Activated CD8-positive, alpha-beta T cell treated with anti-CD3 and anti-CD28 coated beads for 36 hours (primary cell): ENCODE data around the gene KCNMB1. TPM values are rescaled to one million over a fixed set of nuclear protein-coding genes. Genes with fewer than 3 reads are reported as not detected.

Source experiments
- ATAC-seq: fragments of 200-7000 bp; cut with Tn5 transposase; one replicate; pipeline ENCODE4 v1.10.0; 2021; ENCODE audit warnings: mild to moderate bottlenecking, moderate library complexity
- CTCF ChIA-PET: fragments of 350-600 bp; sonication (Branson Sonifier 250); formaldehyde crosslinking; loops from one replicate; lab custom pipeline; 2021; ENCODE audit warnings: antibody characterized with exemption; lab: Charles Lee
- POLR2A ChIA-PET: fragments of 350-600 bp; sonication (Branson Sonifier 250); formaldehyde crosslinking; loops from one replicate; lab custom pipeline; 2021; ENCODE audit warnings: antibody characterized with exemption; lab: Charles Lee
- DNase-seq: peaks from one replicate; pipeline ENCODE4 v3.0.0-alpha.2; 2020
- H3K27ac Mint-ChIP-seq: one replicate; pipeline ENCODE4 v1.8.0; 2021; ENCODE audit warnings: mild to moderate bottlenecking, mixed read lengths
- H3K27me3 Mint-ChIP-seq: one replicate; pipeline ENCODE4 v1.8.0; 2021; ENCODE audit warnings: mixed read lengths
- H3K36me3 Mint-ChIP-seq: one replicate; pipeline ENCODE4 v1.8.0; 2021; ENCODE audit warnings: low read depth, mixed read lengths
- H3K4me1 Mint-ChIP-seq: one replicate; pipeline ENCODE4 v1.8.0; 2021; ENCODE audit warnings: low read depth, mixed read lengths
- H3K4me3 Mint-ChIP-seq: one replicate; pipeline ENCODE4 v1.8.0; 2021; ENCODE audit warnings: mild to moderate bottlenecking, moderate library complexity, mixed read lengths
- H3K9me3 Mint-ChIP-seq: one replicate; pipeline ENCODE4 v1.8.0; 2021; ENCODE audit warnings: mixed read lengths
- intact Hi-C: fragments of 100-400 bp; cut with micrococcal nuclease; formaldehyde crosslinking; loops from one replicate; pipeline ENCODE4 v1.10.0; 2022
- total RNA-seq, 2 experiments: library from RNA; stranded (reverse); gene quantifications; one replicate each; pipeline ENCODE4 v1.2.3, GENCODE V29; 2021
- TF ChIP-seq, protein P1 (sequence below): fragments of 200-600 bp; IDR thresholded peaks from one replicate; pipeline ENCODE4 v1.8.0; 2022; ENCODE audit warnings: antibody characterized with exemption, mild to moderate bottlenecking

The KCNMB1 gene, protein sequence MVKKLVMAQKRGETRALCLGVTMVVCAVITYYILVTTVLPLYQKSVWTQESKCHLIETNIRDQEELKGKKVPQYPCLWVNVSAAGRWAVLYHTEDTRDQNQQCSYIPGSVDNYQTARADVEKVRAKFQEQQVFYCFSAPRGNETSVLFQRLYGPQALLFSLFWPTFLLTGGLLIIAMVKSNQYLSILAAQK
- total RNA-seq = not detected

DNA sequence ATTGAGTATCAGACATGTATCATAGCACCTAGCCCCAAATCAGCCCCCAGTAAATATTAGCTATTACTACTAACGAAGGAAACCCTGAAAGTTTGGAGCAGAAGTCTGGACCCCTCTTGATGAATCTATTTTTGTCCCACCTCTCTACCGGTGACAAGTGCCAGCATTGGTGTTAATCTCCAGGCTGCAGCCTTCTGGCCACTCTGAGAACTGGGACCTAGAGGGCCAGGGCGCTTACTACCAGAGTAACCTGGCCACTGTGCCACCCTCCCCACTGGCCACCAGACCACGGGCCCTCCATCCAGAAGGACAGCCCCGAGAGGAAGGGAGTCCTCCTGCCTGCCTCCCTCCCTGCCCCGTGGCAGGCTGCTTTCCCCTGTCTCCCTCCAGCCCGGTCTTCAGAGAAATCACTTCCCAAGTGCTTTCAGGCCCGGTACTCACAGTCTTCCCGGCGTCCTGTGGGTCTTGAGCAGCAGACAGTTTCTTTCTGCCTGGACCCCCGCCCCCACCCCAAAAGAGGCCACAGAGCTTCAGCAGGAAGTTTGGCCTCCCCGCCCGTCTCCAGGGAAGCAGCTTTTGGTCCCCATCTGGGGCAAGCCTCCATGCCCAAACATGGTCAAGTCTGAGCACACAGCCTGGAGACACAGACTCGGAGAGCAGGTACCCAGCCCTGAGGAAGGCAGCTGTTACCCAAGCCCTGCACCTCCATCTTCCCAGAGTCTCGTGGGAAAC, at the start of gene KCNMB1:
KCNMB1 (minus strand) TSS at position 550 of the 732 bp plus-strand sequence. CDS start 3,920 bp downstream, outside the sequence.
- Mint-ChIP-seq H3K27me3 (peaks cover 2% of the 10 kb centered on the region), H3K27ac (no peak within 1 kb of the TSS), H3K4me1 (peaks cover 10% of the 10 kb centered on the region), H3K9me3 (no peaks in the 10 kb centered on the region), H3K36me3 (no peaks in the 10 kb centered on the region), H3K4me3 (no peak within 1 kb of the TSS)
- no peak for DNase-seq
- CTCF ChIA-PET = interaction anchor here (1.1 kb wide), 1 partner anchor 166 kb away, joined by 4 read pairs; no protein-coding TSS in a partner anchor
- no peak for ATAC-seq
- TF ChIP-seq, protein P1, sequence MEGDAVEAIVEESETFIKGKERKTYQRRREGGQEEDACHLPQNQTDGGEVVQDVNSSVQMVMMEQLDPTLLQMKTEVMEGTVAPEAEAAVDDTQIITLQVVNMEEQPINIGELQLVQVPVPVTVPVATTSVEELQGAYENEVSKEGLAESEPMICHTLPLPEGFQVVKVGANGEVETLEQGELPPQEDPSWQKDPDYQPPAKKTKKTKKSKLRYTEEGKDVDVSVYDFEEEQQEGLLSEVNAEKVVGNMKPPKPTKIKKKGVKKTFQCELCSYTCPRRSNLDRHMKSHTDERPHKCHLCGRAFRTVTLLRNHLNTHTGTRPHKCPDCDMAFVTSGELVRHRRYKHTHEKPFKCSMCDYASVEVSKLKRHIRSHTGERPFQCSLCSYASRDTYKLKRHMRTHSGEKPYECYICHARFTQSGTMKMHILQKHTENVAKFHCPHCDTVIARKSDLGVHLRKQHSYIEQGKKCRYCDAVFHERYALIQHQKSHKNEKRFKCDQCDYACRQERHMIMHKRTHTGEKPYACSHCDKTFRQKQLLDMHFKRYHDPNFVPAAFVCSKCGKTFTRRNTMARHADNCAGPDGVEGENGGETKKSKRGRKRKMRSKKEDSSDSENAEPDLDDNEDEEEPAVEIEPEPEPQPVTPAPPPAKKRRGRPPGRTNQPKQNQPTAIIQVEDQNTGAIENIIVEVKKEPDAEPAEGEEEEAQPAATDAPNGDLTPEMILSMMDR = no peak
- intact Hi-C loops = no loop called here
- POLR2A ChIA-PET = no interaction called here

DNA sequence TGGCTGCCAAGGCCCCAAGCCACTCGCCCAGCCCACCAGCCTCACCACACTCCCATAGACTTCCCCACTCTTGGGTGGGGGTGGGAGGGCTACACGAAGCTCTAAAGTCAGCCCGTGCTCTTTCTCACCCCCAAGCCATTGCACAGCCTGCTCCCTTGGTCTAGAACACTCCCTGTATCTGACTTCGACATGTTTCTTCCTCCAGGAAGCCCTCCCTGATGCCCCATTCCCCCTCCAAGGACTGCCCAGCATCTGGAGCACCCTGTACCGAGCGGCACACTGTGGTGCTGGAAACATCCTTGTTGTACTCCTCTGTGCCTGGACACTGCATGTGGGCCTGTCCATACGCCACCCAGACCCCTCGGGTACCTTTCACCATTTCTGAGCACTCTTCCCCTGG, 49.4 kb upstream of the KCNMB1 start:
- ATAC-seq (no peak), DNase-seq (no peak)
- Mint-ChIP-seq H3K27me3 (no peaks in the 10 kb centered on the region), H3K27ac (no peak overlapping the region), H3K4me1 (no peaks in the 10 kb centered on the region), H3K4me3 (no peak overlapping the region), H3K36me3 (no peaks in the 10 kb centered on the region), H3K9me3 (no peaks in the 10 kb centered on the region)
- ChIA-PET CTCF (interaction anchor here (0.9 to 2.1 kb wide), 4 partner anchors 16 to 200 kb away, joined by 3 to 8 read pairs (median 4); no protein-coding TSS in a partner anchor), POLR2A (no interaction called here)
- intact Hi-C loops = loop anchor here (5.0 kb wide), 1 partner anchor 184 kb away; no protein-coding TSS in a partner anchor
- TF ChIP-seq, protein P1 = no peak

DNA sequence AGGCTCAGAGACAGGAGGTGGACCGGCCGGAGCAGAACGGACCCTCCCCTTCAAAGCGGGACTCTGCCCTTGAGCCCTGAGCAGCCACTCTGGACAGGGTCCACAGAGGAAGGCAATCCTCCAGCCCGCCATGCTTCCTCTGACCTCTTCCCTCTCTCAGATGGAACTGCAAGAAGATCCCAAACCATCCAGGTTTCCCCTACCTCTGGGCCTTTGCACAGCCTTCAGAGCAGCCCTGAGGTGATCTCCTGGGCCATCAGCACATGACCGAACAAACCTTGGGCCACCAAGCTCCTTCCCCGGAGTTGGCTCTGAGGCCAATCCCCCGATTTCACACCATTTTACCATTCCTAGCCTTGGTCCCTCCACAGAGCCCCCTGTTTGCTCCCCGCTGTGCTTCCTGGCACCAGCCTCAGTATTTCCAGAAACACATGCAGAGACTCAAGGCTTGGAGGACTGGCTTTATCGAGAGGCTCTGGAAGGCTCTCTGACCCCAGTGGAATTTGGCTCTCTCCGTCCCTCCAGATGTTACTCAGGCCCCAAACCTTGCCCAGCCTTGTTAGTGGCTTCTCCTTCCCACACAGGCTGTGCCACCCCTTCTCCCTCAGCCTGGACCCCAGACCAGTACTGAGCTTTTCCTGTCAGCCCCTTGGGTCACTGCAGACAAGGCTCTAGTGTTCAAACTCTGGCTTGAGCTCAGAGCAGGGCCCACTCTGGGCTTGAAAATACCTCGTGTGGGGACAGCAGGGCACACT, 48.6 kb upstream of the KCNMB1 start:
- Mint-ChIP-seq H3K27me3 (no peaks in the 10 kb centered on the region), H3K9me3 (no peaks in the 10 kb centered on the region), H3K36me3 (no peaks in the 10 kb centered on the region), H3K4me1 (no peaks in the 10 kb centered on the region), H3K4me3 (no peak overlapping the region), H3K27ac (no peak overlapping the region)
- DNase-seq = no peak
- TF ChIP-seq, protein P1 = no peak
- CTCF ChIA-PET = interaction anchor here (1.0 to 2.1 kb wide), 3 partner anchors 183 to 201 kb away, joined by 3 to 8 read pairs (median 5); no protein-coding TSS in a partner anchor
- intact Hi-C loops = loop anchor here (5.0 kb wide), 1 partner anchor 185 kb away; no protein-coding TSS in a partner anchor
- ATAC-seq = no peak
- POLR2A ChIA-PET = no interaction called here

DNA sequence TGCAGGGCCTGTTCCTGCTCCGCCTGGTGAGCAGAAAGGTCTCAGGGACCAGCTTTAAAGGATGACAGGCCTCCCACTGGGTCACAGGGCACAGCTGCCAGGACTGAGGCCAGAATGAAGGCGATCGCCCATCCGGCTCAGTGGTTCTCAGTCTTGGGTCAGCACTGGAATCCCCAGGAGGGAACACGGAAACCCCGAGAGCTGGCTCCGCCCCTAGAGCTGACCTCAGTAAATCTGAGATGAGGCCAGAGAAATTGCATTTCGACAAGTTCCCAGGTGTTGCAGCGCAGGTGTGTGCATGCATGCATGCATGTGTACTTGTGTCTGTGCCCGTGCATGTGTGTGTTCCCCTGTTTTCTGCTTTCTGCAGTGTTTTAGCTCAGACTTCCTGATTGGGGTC, 47.2 kb upstream of the KCNMB1 start:
- TF ChIP-seq, protein P1 = no peak
- ChIA-PET POLR2A (no interaction called here), CTCF (interaction anchor here (1.1 kb wide), 1 partner anchor 197 kb away, joined by 8 read pairs; no protein-coding TSS in a partner anchor)
- Mint-ChIP-seq H3K9me3 (no peaks in the 10 kb centered on the region), H3K4me3 (no peak overlapping the region), H3K27me3 (no peaks in the 10 kb centered on the region), H3K27ac (no peak overlapping the region), H3K4me1 (no peaks in the 10 kb centered on the region), H3K36me3 (no peaks in the 10 kb centered on the region)
- intact Hi-C loops = loop anchor here (5.0 kb wide), 1 partner anchor 186 kb away; no protein-coding TSS in a partner anchor
- ATAC-seq (no peak), DNase-seq (no peak)
